Hematopoietic multipotent progenitor cell treated with erythropoietin and hydrocortisone succinate and interleukin-3 and kit ligand, for 15 days (in vitro differentiated cells): ENCODE measurements around the gene UBE2G1.
"Not testable (repeated sequence)": the region's sequence is repeated elsewhere in the genome, so short reads cannot be mapped to it uniquely, and the experiment has no call there.

ENCODE experiments used
- DNase-seq: peaks from one replicate; pipeline ENCODE4 v3.0.0-alpha.2; 2015; ENCODE audit warnings: low spot score

Gene UBE2G1

DNA sequence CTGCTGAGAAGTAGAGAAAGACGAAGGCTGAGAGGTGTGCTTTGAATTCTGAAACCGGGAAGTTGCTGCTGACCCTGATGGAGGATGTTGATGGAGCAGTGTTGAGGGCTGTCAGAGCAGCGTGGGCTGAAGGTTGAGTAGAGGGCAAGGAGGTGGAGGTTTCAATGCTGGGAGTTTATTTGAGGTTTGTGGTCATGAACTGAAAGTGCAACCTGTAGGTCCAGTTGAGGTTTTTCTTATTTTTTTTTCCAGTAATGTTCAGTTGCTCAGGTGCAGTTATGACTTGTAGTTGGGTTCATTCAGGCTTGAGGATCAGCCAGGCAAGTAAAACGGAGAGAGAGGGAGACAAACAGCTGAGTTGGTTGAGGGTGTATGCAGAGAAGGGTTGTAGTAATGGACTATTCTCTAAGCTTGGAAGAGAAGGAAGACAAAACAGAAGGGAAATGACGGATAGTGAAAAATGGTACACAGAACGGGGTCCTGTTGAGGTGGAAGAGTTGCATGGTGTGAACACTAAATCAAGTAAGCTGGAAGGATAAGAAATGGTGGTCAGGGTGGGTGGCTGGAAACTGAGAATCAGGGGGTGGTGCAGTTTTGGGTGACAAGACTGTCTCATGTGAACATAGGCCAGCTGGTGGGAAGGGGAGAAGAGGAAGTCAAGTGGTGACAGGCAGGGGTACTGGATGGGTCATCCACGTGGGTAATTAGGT is 8.7 kb upstream of the UBE2G1 start:
- DNase-seq: no peak

DNA sequence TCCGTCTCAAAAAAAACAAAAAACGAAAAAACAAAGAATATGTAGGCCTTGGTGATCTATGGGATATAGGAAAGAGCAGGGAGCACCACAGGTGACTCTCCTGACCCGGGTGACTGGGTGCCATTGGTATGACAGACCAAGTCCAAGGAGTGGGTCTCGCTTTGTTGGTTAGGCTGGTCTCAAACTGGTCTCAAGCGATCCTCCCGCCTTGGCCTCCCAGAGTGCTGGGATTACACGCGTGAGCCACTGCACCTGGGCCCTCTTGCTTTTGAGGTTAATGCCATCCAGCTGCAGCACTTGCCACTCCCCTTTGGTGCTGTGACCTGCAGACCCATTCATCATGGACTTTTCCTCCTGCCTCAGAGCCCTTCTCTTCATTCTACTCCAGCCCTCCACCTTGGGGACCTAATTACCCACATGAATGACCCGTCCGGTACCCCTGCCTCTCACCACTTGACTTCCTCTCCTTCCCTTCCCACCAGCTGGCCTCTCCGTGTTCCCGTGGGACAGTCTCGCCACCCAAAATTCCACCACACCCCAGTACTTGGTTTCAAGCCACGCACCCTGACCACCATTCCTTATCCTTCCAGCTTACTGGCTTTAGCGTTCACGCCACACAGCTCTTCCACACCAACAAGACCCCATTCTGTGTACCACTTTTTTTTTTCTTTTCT is 3.2 kb upstream of the UBE2G1 start:
- no peak for DNase-seq

DNA sequence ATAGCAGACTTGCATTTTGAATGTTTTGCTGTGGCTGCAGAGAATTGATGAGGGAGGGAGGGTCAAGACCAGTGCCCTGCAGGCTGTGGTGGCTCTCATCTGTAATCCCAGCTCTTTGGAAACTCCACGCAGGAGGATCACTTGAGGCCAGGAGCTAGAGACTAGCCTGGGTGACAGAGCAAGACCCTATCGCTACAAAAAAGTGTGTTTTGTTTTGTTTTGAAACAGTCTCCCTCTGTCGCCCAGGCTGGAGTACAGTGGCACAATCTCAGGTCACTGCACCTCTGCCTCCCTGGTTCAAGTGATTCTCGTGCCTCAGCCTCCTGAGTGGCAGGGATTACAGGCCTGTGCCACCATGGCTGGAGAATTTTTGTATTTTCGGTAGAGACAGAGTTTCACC is 1.9 kb upstream of the UBE2G1 start:
- no peak for DNase-seq

DNA sequence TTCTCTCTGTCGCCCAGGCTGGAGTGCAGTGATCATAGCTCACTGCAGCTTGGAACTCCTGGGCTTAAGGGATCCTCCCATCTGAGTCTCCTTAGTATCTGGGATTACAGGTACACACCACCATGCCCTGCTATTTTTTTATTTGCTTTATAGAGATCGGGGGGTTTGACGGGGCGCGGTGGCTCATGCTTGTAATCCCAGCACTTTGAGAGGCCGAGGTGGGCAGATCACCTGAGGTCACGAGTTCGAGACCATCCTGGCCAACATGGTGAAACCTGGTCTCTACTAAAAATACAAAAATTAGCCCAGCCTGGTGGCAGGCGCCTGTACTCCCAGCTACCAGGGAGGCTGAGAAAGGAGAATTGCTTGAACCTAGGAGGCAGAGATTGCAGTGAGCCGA is 702 bp upstream of the UBE2G1 start:
- DNase-seq: not testable (repeated sequence)

DNA sequence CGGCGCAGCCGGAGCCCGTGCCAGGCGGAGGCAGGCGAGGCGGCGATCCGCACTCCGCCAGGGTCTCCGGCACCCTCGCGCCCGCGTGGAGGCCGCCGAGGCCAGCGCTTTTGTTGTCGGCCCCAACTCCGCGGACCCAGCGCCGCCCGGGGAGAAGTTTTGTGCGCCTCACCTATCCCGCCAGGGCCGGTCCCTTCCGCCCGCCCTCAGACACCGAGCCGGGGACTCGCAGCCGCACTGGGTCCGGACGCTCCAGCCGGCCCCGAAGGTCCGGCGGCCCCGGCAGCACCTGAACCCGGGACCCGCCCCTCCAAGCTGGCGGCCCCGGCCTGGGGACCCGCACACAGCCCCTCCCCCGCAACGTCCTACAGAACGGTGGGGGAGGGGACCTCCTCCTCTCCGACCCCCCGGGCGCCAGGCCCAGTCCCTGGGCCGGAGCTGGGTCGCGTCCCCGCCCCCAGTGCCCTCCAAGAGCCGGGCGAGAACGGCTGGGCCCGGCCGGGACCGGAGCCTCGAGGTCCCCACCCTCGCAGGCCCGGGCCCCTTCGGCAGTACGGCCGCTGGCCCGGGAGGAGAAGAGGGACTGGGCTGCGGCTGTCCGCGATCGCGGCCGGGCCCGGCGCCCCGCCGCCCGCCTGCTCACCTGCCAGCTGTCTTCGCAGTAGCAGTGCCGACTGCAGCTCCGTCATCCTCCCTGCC is 698 bp downstream of the UBE2G1 start:
- DNase-seq: no peak

DNA sequence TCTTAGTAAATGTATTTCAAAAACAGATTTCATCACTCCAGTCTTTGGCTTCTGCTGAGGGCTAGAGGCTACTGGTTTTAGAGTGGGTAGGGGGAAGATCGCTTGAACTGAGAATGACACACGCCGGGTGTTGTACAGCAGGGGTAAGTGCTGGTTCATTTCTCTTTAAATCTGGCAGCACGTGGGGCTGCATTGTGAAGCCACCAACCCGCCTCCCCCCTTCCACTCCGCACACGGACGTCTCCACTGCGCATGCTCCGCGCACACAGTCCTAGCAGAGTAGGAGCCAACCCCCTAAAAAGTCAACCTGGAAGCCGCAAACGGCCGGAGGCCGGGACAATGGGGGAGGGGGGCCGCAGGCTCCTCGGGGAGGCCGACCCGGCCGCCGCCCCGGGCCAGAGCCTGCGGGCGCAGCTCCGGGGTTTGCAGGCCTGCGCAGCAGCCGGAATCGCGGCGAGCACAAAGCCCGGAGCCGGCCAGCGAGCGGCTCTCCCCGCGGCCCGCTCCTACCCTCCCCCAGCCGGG is 1.3 kb downstream of the UBE2G1 start:
- peak; percentile 81 for DNase-seq

DNA sequence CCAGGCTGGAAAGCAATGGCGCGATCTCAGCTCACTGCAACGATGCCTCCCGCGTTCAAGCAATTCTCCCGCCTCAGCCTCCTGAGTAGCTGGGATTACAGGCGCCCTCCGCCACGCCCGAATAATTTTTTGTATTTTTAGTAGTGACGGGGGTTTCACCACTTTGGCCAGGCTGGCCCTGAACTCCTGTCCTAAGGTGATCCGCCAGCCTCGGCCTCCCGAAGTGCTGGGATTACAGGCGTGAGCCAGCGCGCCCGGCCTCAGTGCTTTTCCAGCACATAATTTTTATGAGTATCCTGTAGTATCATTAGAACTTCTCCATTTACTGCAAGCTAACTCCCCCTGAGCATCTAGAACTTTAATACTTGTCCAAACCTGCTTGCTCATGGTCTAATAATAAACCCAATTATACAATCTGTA is 1.8 kb downstream of the UBE2G1 start:
- no peak for DNase-seq

DNA sequence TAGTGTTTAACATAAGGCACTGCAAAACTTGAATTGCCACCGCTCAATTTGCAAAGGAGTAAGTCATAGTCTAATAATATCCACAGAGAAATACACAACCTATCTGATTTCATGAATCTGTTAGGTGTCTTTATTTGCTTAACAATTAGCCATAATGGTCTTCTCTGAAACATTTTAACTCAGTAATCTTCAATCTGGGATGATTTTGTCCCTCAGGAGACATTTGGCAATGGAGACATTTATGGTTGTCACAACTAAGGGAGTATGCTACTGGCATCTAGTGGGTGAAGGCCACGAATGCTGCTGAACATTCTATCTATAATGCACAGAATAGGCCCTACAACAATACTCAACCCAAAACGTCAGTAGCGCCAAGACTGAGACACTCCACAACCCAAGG is 4.3 kb downstream of the UBE2G1 start:
- no peak for DNase-seq

DNA sequence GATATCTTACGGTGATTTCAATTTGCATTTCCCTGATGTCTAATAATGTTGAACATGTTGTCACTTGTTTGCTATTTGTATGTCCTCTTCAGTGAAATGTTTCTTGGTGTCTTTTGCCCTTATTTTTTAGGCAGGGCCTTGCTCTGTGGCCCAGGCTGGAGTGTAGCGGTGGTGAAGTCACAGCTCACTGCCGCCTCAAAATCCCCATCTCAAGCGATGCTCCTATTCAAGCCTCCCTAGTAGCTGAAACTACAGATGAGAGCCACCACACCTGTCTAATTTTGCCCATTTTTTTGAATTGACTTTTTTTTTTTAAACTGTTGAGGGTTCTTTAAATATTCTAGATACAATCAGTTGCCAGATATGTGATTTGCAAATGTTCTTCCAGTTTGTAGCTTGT is 8.3 kb downstream of the UBE2G1 start:
- no peak for DNase-seq

DNA sequence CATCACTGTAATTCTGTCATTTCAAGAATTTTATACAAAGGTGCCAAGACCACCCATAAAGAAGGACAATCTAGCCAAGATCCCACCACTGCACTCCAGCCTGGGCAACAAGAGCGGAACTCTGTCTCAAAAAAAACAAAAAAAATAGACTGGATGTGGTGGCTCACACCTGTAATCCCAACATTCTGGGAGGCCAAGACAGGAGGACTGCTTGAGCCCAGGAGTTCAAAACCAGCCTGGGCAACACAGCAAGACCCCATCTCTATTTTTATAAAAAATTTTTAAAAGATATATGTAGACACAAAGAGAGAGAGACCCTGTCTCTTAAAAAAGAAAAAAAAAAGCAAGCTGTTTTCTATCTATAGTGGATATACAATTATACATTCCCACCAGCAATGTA is 8.8 kb downstream of the UBE2G1 start:
- no peak for DNase-seq

DNA sequence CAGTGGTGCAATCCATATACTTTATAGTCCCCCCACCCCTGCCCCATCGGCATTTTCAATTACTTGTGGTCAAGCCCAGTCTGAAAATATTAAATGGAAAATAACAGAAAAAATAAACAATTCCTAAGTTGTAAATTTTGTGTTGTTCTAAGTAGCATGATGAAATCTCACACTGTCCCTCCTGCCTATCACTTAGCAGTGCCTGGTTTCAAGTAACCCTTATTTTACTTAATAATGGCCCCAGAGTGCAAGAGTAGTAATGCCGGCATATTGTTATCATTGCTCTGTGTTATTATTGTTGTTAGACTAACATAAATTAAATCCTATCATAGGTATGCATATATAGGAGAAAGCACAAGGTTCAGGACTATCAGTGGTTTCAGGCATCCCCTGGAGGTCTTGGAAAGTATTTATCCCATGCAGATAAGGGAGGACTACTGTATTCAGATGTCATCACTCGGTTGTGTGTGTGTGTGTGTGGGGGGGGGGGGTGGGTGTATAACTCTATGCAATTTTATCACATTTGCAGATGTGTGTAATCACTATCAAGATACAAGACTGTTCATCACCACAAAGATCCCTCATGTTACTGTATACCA is 9.3 kb downstream of the UBE2G1 start:
- DNase-seq: no peak

DNA sequence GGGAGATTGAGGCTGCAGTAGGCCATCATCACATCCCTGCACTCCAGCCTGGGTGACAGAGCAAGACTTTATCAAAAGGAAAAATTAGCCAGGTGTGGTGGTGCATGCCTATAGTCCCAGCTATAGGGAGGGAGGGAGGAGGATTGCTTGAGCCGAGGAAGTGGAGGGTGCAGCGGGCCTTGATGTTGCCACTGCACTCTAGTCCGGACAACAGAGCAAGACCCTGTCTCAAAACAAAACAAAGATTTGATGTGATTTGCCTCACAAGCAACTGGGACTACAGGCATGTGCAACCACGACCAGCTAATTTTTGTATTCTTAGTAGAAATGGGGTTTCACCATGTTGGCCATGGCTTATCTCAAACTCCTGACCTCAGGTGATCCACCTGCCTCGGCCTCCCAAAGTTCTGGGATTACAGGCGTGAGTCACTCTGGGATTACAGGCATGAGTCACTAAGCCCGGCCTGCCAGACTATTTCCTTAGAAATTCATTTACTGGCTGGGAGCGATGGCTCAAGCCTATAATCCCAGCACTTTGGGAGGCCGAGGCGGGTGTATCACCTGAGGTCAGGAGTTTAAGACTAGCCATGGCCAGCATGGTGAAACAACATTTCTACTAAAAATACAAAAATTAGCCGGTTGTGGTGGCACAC is 11.5 kb downstream of the UBE2G1 start:
- DNase-seq: no peak

DNA sequence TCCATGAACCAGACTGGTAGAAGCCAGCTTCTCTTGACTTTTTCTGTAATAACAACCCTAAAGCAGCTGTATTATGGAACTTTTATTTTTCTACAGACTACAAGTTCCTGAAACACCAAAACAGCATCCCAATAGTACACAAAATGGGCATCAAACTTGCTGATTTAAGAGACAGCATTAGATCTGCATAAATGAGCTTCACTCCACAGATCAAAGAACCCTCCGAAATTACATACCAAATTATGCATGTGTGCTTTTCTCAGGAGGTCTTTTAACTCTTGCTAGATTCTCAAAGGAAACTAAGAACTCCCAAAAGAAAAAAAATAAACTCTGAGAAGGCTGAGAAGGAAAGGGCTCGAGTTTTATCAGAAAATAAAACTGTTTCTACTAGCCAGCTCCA is 12.3 kb downstream of the UBE2G1 start:
- no peak for DNase-seq

DNA sequence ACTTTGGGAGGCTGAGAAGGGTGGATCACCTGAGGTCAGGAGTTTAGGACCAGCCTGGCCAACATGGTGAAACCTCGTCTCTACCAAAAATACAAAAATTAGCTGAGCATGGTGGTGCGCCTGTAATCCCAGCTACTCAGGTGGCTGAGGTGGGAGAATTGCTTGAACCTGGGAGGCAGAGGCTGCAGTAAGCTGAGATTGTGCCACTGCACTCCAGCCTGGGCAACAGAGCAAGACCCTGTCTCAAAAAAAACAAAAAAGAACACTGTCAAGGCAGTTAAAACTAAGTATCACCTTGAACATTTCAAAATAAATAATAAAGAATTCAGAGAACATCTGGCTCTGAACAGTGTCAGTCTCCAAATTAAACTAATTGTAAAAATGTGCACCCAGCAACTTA is 16.3 kb downstream of the UBE2G1 start:
- DNase-seq: not testable (repeated sequence)

DNA sequence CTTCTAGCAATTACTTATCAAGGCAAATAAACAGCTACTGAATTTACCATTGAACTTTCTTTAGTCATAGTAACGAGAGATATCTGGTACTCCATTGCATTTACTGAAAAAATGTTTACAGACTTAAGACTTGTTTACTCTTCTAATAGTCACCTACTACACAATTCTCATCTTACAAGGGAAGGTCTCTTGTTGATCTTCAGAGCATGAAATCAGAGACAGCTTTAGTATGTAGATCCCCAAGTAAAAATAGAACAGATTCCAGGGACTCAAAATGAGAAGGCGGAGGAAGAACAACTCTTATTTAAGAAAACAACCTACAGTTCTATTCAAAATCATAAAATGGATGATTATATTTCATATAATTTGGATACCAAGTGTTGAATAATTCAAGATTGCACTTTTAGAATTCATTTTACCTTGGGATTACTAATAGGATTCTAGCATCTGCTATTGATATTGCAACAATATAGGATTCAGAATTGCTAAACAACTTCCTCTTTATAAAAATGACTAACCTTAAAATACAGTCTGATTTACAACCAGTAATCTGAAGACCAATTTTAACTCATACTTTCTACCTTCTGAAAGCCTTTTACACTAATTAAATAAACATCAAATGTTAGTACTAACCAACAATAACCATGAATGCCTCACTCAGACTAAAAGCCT is 20.8 kb downstream of the UBE2G1 start:
- no peak for DNase-seq

DNA sequence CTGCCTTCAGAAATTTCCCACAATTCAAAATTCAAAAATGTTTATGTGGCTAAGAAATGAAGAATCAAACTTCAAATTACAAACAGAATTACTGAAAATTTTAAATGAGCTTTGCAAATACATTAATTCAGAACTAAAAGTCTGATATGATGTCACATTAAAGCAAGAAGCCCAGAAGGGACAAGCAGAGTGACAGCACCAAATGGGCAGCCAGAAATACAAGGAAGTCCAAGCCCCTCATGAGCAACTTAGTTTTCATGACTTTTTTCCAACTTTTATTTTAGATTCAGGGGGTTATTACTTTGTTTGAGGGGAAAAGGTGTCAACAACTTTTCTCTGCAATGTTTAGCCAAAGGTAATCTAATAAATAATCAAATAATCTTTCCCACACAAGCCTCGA is 21.5 kb downstream of the UBE2G1 start:
- no peak for DNase-seq

DNA sequence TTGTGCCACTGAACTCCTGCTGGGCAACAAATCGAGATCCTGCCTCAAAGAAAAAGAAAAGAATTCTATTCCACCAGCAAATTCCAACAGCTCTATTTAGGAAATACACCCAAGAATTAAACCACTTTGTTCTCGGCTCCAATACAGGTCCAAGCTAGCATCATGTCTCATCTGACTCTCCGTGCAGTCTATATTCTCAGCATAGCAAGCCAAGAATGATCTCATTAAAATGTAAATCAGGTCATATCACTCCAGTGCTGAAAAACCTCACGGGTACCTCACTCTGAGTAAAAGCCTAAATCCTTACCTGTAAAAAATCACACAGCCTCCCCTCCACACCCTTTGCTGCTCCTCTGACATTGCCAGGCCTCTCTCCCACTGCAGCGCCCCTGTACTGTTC is 23.9 kb downstream of the UBE2G1 start:
- DNase-seq: no peak

DNA sequence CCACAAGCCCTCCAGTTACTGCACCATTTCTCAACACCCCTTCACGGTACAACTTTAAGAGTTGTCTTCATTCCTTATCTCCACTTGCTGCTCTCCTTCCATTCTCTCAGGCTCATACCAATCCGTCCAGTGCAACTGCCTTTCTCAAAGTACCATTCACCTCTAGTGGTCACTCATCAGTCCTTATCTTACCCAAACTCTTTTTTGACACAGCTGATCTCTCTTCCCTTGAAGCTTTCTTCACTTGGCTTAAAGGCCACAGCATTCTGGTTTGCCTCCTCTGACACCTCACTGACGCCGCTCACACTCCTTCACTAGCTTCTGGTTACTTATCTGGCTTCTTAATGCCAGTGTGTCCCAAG is 24.9 kb downstream of the UBE2G1 start:
- DNase-seq: no peak

DNA sequence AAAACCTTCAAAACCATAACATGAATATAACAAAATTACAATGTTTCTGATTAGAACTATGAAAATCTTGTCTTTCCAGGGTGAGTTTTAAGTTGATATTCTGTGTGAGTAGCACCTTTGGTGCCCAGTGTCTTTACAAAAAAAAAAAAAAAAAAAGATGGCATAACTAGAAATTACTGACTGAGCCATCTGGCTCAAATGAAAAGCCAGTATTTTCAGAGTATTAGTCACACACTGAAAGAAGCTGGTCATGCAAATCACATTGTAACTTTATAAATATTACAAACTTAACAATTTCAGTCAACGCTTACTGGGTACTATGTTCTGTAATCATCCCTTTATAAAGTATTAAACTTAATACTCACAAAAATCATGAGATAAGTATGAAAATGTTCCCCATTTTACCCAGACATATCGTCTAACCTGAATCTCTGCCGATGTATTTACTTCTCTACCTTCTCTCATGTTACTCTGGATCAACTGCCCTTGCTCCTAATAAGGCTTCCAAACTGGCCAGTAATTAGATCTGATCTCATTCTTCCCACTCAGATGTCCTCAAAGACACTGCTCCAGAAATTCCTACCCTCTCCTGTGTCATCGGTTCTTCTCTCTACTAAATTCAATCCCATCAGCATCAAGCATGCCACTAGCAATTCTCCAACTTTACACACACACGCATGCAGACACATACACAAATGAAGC is 25.4 kb downstream of the UBE2G1 start:
- no peak for DNase-seq

DNA sequence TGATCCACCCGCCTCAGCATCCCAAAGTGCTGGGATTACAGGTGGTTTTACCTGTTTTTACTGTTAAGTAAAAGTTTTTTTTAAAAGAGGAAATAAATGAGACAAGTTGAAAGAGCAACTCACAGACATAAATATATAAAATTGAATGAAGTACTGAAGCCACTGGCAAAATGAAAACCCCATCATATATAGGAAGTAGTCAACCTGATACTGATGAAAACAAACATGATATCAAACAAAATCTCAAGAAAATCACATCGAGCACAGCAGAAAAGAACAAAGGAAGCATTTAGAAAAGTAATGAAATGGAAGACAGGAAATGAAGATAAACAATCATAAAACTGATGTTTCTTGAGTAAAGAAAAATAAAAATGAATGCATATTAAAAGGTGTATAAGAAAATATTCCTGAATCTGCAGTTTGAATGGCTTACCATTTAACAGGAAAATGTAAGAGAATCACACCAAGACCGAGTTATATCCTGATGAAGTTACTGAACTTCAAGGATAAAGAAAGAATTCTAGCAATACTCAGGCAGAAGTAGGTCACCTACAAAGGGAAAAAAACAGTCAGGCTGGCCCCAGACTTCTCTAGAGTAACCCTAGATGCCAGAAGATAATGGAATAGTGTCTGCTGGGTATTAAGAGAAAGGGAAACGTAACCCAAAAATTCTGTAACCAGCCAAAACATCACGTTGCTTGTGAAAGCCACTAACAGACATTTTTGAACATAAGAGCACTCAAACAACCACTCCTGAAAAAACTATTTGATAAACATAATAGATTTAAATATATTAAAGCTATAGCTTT is 31.5 kb downstream of the UBE2G1 start:
- DNase-seq: no peak
